ENCODE results near the gene JAG1.

DNA sequence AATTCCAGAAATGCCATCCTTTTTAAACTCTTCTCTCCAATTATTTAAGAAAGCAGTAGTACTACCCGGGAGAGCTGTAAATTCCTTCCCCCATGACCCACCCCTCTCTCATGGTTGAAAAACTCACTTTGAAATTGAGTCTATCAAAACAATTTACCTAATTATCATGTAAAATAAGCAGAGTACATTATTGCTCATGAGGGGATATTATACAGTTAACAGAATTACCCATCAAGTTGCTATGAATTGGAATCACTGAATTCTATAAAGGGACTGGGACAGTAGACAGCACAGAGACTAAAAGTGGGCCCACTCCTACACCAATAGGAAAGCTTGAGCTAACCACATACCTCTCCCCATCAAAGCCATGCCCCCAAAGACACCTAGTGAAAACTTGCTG, 16.3 kb downstream of the JAG1 start:
- TF ChIP-seq, protein P1, sequence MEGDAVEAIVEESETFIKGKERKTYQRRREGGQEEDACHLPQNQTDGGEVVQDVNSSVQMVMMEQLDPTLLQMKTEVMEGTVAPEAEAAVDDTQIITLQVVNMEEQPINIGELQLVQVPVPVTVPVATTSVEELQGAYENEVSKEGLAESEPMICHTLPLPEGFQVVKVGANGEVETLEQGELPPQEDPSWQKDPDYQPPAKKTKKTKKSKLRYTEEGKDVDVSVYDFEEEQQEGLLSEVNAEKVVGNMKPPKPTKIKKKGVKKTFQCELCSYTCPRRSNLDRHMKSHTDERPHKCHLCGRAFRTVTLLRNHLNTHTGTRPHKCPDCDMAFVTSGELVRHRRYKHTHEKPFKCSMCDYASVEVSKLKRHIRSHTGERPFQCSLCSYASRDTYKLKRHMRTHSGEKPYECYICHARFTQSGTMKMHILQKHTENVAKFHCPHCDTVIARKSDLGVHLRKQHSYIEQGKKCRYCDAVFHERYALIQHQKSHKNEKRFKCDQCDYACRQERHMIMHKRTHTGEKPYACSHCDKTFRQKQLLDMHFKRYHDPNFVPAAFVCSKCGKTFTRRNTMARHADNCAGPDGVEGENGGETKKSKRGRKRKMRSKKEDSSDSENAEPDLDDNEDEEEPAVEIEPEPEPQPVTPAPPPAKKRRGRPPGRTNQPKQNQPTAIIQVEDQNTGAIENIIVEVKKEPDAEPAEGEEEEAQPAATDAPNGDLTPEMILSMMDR (IDR thresholded peaks at IDR 0.05; ENCODE audit: low read depth, low read length, poor library complexity, severe bottlenecking): no peak
- no peak for TF ChIP-seq EZH2phosphoT487 (IDR thresholded peaks at IDR 0.05; ENCODE audit: borderline replicate concordance, low read length)

All from DOHH2 (cell line).